ENCODE measurements around the gene OLFM4. TPM values are rescaled to one million over a fixed set of nuclear protein-coding genes. Genes with fewer than 3 reads are reported as not detected.

Gene OLFM4
- total RNA-seq, 1 donor from 2014 or later, result not detected

GRCh38 chr13:53058065-53058679 is 29.6 kb downstream of the OLFM4 start:
- H3K9me3 Mint-ChIP-seq, result no peaks in the 10 kb centered on the region
- no peak for DNase-seq (ENCODE audit: low spot score)
- no peaks in the 10 kb centered on the region for H3K36me3 Mint-ChIP-seq (ENCODE audit: low read depth)
- intact Hi-C loops (cut with micrococcal nuclease), result no loop called here
- H3K4me3 Mint-ChIP-seq, result no peak overlapping the region
- no peaks in the 10 kb centered on the region for H3K27me3 Mint-ChIP-seq (ENCODE audit: insufficient read depth)
- no peak overlapping the region for H3K27ac Mint-ChIP-seq
- H3K4me1 Mint-ChIP-seq (ENCODE audit: low read depth), result no peaks in the 10 kb centered on the region

GRCh38 chr13:53060840-53061490 is 32.4 kb downstream of the OLFM4 start:
- intact Hi-C loops (cut with micrococcal nuclease), result no loop called here
- no peak overlapping the region for H3K27ac Mint-ChIP-seq

GRCh38 chr13:53064731-53065130 is 36.1 kb downstream of the OLFM4 start:
- H3K4me1 Mint-ChIP-seq (ENCODE audit: low read depth), result no peaks in the 10 kb centered on the region
- no peaks in the 10 kb centered on the region for H3K36me3 Mint-ChIP-seq (ENCODE audit: low read depth)
- intact Hi-C loops (cut with micrococcal nuclease), result no loop called here
- H3K27ac Mint-ChIP-seq, result no peak overlapping the region
- no peaks in the 10 kb centered on the region for H3K27me3 Mint-ChIP-seq (ENCODE audit: insufficient read depth)
- DNase-seq (ENCODE audit: low spot score), result no peak
- no peak overlapping the region for H3K4me3 Mint-ChIP-seq
- no peaks in the 10 kb centered on the region for H3K9me3 Mint-ChIP-seq

More at GRCh38 chr13:53060840-53061490, 32.4 kb downstream of the OLFM4 start:
- Mint-ChIP-seq H3K27me3 (ENCODE audit: insufficient read depth) (no peaks in the 10 kb centered on the region), H3K4me3 (no peak overlapping the region), H3K9me3 (no peaks in the 10 kb centered on the region), H3K36me3 (ENCODE audit: low read depth) (no peaks in the 10 kb centered on the region), H3K4me1 (ENCODE audit: low read depth) (no peaks in the 10 kb centered on the region)
- DNase-seq (ENCODE audit: low spot score), result no peak

GRCh38 chr13:53066411-53066810 is 37.8 kb downstream of the OLFM4 start:
- Mint-ChIP-seq H3K9me3 (no peaks in the 10 kb centered on the region), H3K27me3 (ENCODE audit: insufficient read depth) (no peaks in the 10 kb centered on the region), H3K4me1 (ENCODE audit: low read depth) (no peaks in the 10 kb centered on the region), H3K36me3 (ENCODE audit: low read depth) (no peaks in the 10 kb centered on the region), H3K27ac (no peak overlapping the region), H3K4me3 (no peak overlapping the region)
- DNase-seq (ENCODE audit: low spot score), result no peak
- intact Hi-C loops (cut with micrococcal nuclease), result no loop called here

- intact Hi-C loops (cut with micrococcal nuclease), result no loop called here
- no peak overlapping the region for H3K4me3 Mint-ChIP-seq
- H3K9me3 Mint-ChIP-seq, result no peaks in the 10 kb centered on the region
- no peaks in the 10 kb centered on the region for H3K27me3 Mint-ChIP-seq (ENCODE audit: insufficient read depth)
- DNase-seq (ENCODE audit: low spot score), result no peak
- H3K27ac Mint-ChIP-seq, result no peak overlapping the region
- H3K4me1 Mint-ChIP-seq (ENCODE audit: low read depth), result no peaks in the 10 kb centered on the region
- no peaks in the 10 kb centered on the region for H3K36me3 Mint-ChIP-seq (ENCODE audit: low read depth)
Measured at GRCh38 chr13:53068585-53069520, 40.2 kb downstream of the OLFM4 start.

- H3K4me3 Mint-ChIP-seq, result no peak overlapping the region
- no peak overlapping the region for H3K27ac Mint-ChIP-seq
Measured at GRCh38 chr13:53069800-53070199, 41.2 kb downstream of the OLFM4 start.

GRCh38 chr13:53073711-53074110 is 45.1 kb downstream of the OLFM4 start:
- Mint-ChIP-seq H3K27me3 (ENCODE audit: insufficient read depth) (no peaks in the 10 kb centered on the region), H3K9me3 (no peaks in the 10 kb centered on the region), H3K4me3 (no peak overlapping the region), H3K36me3 (ENCODE audit: low read depth) (no peaks in the 10 kb centered on the region), H3K4me1 (ENCODE audit: low read depth) (no peaks in the 10 kb centered on the region), H3K27ac (no peak overlapping the region)
- no peak for DNase-seq (ENCODE audit: low spot score)
- intact Hi-C loops (cut with micrococcal nuclease), result no loop called here

More at GRCh38 chr13:53069800-53070199, 41.2 kb downstream of the OLFM4 start:
- intact Hi-C loops (cut with micrococcal nuclease), result no loop called here
- no peaks in the 10 kb centered on the region for H3K9me3 Mint-ChIP-seq
- DNase-seq (ENCODE audit: low spot score), result no peak
- H3K4me1 Mint-ChIP-seq (ENCODE audit: low read depth), result no peaks in the 10 kb centered on the region
- H3K36me3 Mint-ChIP-seq (ENCODE audit: low read depth), result no peaks in the 10 kb centered on the region
- no peaks in the 10 kb centered on the region for H3K27me3 Mint-ChIP-seq (ENCODE audit: insufficient read depth)

- Mint-ChIP-seq H3K9me3 (no peaks in the 10 kb centered on the region), H3K4me1 (ENCODE audit: low read depth) (no peaks in the 10 kb centered on the region), H3K36me3 (ENCODE audit: low read depth) (no peaks in the 10 kb centered on the region), H3K27ac (no peak overlapping the region), H3K27me3 (ENCODE audit: insufficient read depth) (no peaks in the 10 kb centered on the region), H3K4me3 (no peak overlapping the region)
- intact Hi-C loops (cut with micrococcal nuclease), result no loop called here
- no peak for DNase-seq (ENCODE audit: low spot score)
Measured at GRCh38 chr13:53074114-53074513, 45.5 kb downstream of the OLFM4 start.

GRCh38 chr13:53075356-53076041 is 46.9 kb downstream of the OLFM4 start:
- no peak for DNase-seq (ENCODE audit: low spot score)
- intact Hi-C loops (cut with micrococcal nuclease), result no loop called here
- Mint-ChIP-seq H3K27ac (no peak overlapping the region), H3K4me1 (ENCODE audit: low read depth) (no peaks in the 10 kb centered on the region), H3K27me3 (ENCODE audit: insufficient read depth) (no peaks in the 10 kb centered on the region), H3K36me3 (ENCODE audit: low read depth) (no peaks in the 10 kb centered on the region), H3K9me3 (no peaks in the 10 kb centered on the region), H3K4me3 (no peak overlapping the region)

- no peaks in the 10 kb centered on the region for H3K4me1 Mint-ChIP-seq (ENCODE audit: low read depth)
- no peaks in the 10 kb centered on the region for H3K27me3 Mint-ChIP-seq (ENCODE audit: insufficient read depth)
- H3K9me3 Mint-ChIP-seq, result no peaks in the 10 kb centered on the region
- no peak for DNase-seq (ENCODE audit: low spot score)
- no peak overlapping the region for H3K27ac Mint-ChIP-seq
- intact Hi-C loops (cut with micrococcal nuclease), result no loop called here
- no peaks in the 10 kb centered on the region for H3K36me3 Mint-ChIP-seq (ENCODE audit: low read depth)
- H3K4me3 Mint-ChIP-seq, result no peak overlapping the region
Measured at GRCh38 chr13:53079691-53080090, 51.1 kb downstream of the OLFM4 start.

- Mint-ChIP-seq H3K36me3 (ENCODE audit: low read depth) (no peaks in the 10 kb centered on the region), H3K27ac (no peak overlapping the region), H3K4me3 (no peak overlapping the region), H3K27me3 (ENCODE audit: insufficient read depth) (peaks cover 3% of the 10 kb centered on the region), H3K9me3 (peaks cover 3% of the 10 kb centered on the region), H3K4me1 (ENCODE audit: low read depth) (no peaks in the 10 kb centered on the region)
- DNase-seq (ENCODE audit: low spot score), result no peak
- intact Hi-C loops (cut with micrococcal nuclease), result no loop called here
Measured at GRCh38 chr13:53088871-53089270, 60.3 kb downstream of the OLFM4 start.

- no peak overlapping the region for H3K27ac Mint-ChIP-seq
- H3K27me3 Mint-ChIP-seq (ENCODE audit: insufficient read depth), result peaks cover 3% of the 10 kb centered on the region
- no peak overlapping the region for H3K4me3 Mint-ChIP-seq
- H3K9me3 Mint-ChIP-seq, result peaks cover 3% of the 10 kb centered on the region
- no peaks in the 10 kb centered on the region for H3K36me3 Mint-ChIP-seq (ENCODE audit: low read depth)
- no peak for DNase-seq (ENCODE audit: low spot score)
- intact Hi-C loops (cut with micrococcal nuclease), result no loop called here
- no peaks in the 10 kb centered on the region for H3K4me1 Mint-ChIP-seq (ENCODE audit: low read depth)
Measured at GRCh38 chr13:53089951-53090350, 61.3 kb downstream of the OLFM4 start.

Data from activated T-helper 1 cell treated with anti-CD3 and anti-CD28 coated beads, Interleukin-12 subunit alpha, Interleukin-12 subunit beta, Interleukin-2, Interleukin-4 antibody, amounts not matched to agents 30 ng/mL and 10 ng/mL and 1 ng/mL, durations not matched to agents 14 hours and 24 hours and 36 hours (primary cell).